Retina (tissue), 1 donor: ENCODE results near the gene TPD52L2.
"Not testable (repeated sequence)": the region's sequence is repeated elsewhere in the genome, so short reads cannot be mapped to it uniquely, and the experiment has no call there.

ENCODE experiments used
- DNase-seq: peaks from one replicate; pipeline ENCODE4 v3.0.0-alpha.2; 2016

The TPD52L2 gene

GRCh38 chr20:63857764-63858392, 7.2 kb upstream of the TPD52L2 start:
- peak; percentile 45 for DNase-seq

DNA sequence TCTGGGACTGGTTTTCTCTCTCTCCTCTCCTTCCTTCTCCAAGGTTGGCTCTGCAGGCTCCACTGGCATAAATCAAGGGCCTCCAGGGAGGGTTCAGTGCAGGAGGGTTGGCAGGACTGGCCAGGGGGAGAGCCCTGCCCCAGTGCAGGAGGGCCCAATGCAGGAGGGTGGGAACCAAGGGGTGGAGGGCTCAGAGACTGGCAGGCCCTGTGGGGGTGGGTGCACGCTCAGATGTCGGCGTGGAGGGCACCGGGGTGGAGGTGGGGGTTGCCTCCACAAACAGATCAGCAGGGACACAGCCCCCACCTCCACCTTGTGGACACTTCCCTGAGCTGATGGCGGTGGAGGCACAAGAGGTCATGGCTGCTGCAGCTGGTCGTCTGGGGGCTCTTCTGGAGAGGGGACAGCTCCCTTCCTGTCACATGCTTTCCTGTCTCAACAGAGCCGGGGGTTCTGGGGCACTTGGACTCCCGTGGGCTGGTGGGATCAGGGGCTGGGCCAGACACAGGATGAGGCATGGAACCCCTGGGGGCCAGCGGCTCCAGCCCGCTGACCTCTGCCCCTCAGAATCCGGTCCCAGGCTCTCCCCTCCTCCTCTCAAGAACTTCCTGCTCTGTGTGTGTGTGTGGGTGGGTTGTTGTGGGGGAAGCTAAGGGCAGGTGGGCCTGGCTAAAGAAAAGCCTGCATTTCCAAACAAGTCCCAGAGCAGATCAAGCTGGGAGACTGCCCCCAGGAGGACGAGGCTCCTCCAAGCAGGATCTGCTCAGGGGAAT, 6.5 kb upstream of the TPD52L2 start:
- peak; percentile 43 for DNase-seq

GRCh38 chr20:63859166-63859699, 5.8 kb upstream of the TPD52L2 start:
- DNase-seq: no peak

DNA sequence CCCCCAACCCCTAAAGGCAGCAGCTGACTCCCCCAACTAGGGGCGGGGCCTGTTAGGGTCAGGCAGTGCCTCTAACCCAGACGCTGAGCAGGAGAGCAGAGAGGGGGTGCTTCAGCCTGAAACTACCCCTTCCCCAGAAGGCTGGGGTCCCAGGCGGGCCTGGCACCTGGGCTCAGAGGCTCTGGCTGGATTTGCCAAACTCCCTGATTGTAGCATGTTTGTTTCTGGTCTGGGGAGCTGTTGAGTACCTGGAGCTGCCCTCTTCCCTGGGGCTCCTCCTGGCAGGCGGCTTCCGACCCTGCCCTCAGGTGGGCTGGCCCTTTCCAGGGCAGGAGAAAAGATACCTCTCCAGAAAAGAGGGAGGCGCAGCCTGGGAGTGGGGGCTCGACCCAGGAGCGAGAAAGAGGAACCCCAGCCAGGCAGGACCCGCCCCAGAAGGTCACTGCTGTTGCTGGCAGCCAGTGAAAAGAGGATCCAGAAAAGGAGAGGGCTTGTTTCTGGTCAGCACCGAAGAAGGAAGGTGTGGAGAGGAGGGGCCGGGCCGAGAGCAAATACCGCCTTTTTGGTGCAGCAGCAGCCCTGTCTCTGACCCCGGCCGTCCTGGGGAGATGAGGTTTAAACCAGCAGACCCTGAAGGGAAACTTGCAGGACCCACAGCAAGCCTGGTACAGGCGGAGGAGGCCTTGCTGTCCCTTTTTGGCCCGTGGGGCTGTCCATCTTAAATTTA, 4.6 kb upstream of the TPD52L2 start:
- no peak for DNase-seq

GRCh38 chr20:63861365-63861934, 3.6 kb upstream of the TPD52L2 start, which contains the start of gene ABHD16B:
TSS of gene ABHD16B (plus strand) at chr20:63861498. CDS start at chr20:63861541, 43 bp downstream.
- DNase-seq: no peak

DNA sequence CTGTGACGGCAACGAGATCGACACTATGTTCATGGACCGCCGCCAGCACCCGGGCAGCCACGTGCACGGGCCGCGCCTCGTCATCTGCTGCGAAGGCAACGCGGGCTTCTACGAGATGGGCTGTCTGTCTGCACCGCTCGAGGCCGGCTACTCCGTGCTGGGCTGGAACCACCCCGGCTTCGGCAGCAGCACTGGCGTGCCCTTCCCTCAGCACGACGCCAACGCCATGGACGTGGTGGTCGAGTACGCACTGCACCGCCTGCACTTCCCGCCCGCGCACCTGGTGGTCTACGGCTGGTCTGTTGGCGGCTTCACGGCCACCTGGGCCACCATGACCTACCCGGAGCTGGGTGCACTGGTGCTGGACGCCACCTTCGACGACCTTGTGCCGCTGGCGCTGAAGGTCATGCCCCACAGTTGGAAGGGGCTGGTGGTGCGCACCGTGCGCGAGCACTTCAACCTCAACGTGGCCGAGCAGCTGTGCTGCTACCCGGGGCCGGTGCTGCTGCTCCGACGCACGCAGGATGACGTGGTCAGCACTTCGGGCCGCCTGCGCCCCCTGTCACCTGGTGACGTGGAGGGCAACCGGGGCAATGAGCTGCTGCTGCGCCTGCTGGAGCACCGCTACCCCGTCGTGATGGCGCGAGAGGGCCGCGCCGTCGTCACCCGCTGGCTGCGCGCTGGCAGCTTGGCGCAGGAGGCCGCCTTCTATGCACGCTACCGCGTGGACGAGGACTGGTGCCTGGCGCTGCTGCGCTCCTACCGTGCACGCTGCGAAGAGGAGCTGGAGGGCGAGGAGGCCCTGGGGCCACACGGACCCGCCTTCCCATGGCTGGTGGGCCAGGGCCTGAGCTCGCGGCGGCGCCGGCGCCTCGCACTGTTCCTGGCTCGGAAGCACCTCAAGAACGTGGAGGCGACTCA, 2.8 kb upstream of the TPD52L2 start:
- no peak for DNase-seq

DNA sequence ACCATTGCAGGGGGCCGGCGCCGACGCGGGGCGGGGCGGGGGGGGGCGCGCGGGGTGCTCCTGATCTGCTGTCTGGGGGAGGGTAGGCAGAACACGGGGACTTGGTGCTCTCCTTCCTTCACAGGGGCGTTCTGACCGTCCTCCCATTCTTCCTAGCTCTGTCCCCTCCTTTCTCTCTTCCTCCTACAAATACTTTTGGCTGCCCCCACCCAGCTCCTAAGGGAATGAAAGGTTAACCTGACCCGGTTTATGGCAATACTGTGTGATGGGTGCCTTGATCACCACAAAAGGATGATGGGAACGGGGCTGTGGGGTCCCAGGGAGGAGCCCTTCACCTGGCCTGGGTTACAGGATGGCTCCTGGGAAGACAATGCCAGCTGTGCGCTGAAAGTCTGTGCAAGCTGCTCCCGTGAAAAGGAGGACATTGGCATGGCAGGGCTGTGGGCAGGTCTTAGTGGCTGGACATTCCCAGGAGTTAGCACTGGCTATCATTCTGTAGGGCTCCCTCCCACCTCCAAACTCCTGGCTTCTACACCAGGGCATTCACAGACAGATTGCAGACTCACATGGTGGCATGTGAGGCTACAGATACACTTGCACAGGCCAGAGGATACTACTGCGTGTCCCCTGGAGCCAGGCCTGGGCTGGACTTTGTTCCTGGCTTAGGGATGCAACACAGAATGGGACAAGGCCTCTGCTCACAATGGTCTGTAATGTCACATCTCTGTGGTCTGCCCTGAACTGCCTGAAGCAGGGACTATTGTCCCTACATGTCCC, 1.9 kb upstream of the TPD52L2 start:
- no peak for DNase-seq

- peak; percentile 82 for DNase-seq
Observed at GRCh38 chr20:63863798-63864544, 1.1 kb upstream of the TPD52L2 start.

GRCh38 chr20:63864545-63864977, 509 bp upstream of the TPD52L2 start:
- no peak for DNase-seq

- DNase-seq: not testable (repeated sequence)
Observed at GRCh38 chr20:63867042-63867441, 2.0 kb downstream of the TPD52L2 start.

- no peak for DNase-seq
Observed at GRCh38 chr20:63868264-63868663, 3.2 kb downstream of the TPD52L2 start.

- no peak for DNase-seq
Observed at GRCh38 chr20:63873477-63873971, 8.5 kb downstream of the TPD52L2 start.

DNA sequence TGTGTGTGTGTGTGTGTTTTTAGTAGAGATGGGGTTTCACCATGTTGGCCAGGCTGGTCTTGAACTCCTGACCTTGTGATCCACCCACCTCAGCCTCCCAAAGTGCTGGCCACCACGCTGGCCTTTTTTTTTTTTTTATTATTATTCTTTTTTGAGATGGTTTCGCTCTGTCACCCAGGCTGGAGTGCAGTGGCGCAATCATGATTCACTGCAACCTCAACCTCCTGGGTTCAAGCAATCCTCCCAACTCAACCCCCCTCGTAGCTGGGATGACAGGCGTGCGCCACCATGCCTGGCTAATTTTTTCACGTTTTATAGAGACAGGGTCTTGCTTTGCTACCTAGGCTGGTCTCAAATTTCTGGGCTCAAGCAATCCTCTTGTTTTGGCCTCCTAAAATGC, 9.2 kb downstream of the TPD52L2 start:
- not testable (repeated sequence) for DNase-seq

- DNase-seq: no peak
Observed at GRCh38 chr20:63876489-63877036, 11.5 kb downstream of the TPD52L2 start.

DNA sequence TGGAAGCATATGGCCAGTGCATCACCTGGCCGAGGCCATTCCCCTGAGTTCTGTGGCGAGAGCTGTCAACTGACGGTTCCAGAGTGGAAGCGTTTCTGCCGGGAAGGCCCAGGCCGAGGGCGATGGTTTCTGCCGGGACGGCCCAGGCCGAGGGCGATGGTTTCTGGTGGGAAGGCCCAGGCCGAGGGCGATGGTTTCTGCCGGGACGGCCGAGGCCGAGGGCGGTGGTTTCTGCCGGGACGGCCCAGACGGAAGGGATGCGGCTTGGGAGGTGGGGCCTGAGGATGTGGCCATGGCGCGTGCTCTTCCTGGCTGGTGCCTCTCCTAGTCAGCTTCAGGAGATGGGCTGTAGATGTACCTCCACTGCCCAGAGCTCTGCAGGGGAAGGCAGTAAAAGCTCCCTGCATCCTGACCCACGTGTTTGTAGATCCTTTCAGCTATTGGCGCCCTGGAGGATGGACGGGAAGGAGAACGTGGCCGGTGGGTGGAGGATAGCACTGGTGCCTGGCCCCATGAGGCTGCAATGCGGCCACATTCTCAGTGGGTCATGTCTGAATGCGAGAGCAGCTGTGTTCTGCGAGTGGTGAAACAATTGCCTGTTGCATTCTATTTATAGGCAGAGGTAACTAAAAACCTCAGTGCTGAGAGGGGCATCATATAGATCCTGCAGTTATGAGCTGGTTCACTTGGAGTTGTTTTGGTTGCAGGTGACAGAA, 12.8 kb downstream of the TPD52L2 start:
- no peak for DNase-seq

GRCh38 chr20:63878899-63879663, 14.0 kb downstream of the TPD52L2 start:
- no peak for DNase-seq

DNA sequence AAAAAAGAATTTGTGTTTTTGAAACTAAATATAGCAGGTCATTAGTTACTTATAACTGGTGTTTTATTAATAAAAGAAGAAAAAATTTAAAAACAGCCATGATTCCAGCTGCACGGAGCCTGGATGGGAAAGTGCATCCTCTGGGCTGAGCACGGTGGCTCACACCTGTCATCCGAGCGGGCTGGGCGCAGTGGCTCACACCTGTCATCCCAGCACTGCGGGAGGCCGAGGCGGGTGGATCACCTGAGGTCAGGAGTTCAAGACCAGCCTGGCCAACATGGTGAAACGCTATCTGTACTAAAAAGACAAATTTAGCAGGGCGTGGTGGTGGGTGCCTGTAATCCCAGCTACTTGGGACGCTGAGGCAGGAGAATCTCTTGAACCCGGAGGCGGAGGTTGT, 15.8 kb downstream of the TPD52L2 start:
- not testable (repeated sequence) for DNase-seq
